ENCODE results near the gene SOD2. TPM values are rescaled to one million over a fixed set of nuclear protein-coding genes. Genes with fewer than 3 reads are reported as not detected.
A peak's percentile ranks its signal among the peaks of the same experiment; 100 is the strongest.

The SOD2 gene
- total RNA-seq, 1 donor from 2014 or later = 41.3 TPM

- Mint-ChIP-seq H3K27me3 (ENCODE audit: unreplicated experiment) (no peaks in the 10 kb centered on the region), H3K27ac (ENCODE audit: unreplicated experiment) (no peak overlapping the region), H3K9me3 (ENCODE audit: unreplicated experiment) (no peaks in the 10 kb centered on the region), H3K36me3 (ENCODE audit: low read depth, unreplicated experiment) (peaks cover 7% of the 10 kb centered on the region), H3K4me1 (ENCODE audit: unreplicated experiment) (peaks cover 19% of the 10 kb centered on the region), H3K4me3 (ENCODE audit: unreplicated experiment) (peak overlapping the region; percentile 11)
- TF ChIP-seq CTCF (IDR thresholded peaks at IDR 0.05; ENCODE audit: unreplicated experiment) = no peak
- DNase-seq (ENCODE audit: low spot score) = no peak
Measured at GRCh38 chr6:159730332-159730676, 37.3 kb upstream of the SOD2 start.

- no peak for DNase-seq (ENCODE audit: low spot score)
- no peaks in the 10 kb centered on the region for H3K9me3 Mint-ChIP-seq (ENCODE audit: unreplicated experiment)
Measured at GRCh38 chr6:159729598-159730331, 36.7 kb upstream of the SOD2 start.

GRCh38 chr6:159728531-159728964 is 35.5 kb upstream of the SOD2 start:
- Mint-ChIP-seq H3K36me3 (ENCODE audit: low read depth, unreplicated experiment) (peaks cover 11% of the 10 kb centered on the region), H3K4me3 (ENCODE audit: unreplicated experiment) (peak overlapping the region; percentile 96), H3K9me3 (ENCODE audit: unreplicated experiment) (no peaks in the 10 kb centered on the region), H3K4me1 (ENCODE audit: unreplicated experiment) (peaks cover 19% of the 10 kb centered on the region), H3K27ac (ENCODE audit: unreplicated experiment) (peak overlapping the region; percentile 91), H3K27me3 (ENCODE audit: unreplicated experiment) (no peaks in the 10 kb centered on the region)
- no peak for DNase-seq (ENCODE audit: low spot score)
- TF ChIP-seq CTCF (IDR thresholded peaks at IDR 0.05; ENCODE audit: unreplicated experiment) = no peak

More at GRCh38 chr6:159729598-159730331, 36.7 kb upstream of the SOD2 start:
- H3K27me3 Mint-ChIP-seq (ENCODE audit: unreplicated experiment) = no peaks in the 10 kb centered on the region
- TF ChIP-seq CTCF (IDR thresholded peaks at IDR 0.05; ENCODE audit: unreplicated experiment) = no peak
- peak overlapping the region; percentile 32 for H3K27ac Mint-ChIP-seq (ENCODE audit: unreplicated experiment)
- H3K36me3 Mint-ChIP-seq (ENCODE audit: low read depth, unreplicated experiment) = peaks cover 7% of the 10 kb centered on the region
- H3K4me1 Mint-ChIP-seq (ENCODE audit: unreplicated experiment) = peaks cover 19% of the 10 kb centered on the region
- H3K4me3 Mint-ChIP-seq (ENCODE audit: unreplicated experiment) = no peak overlapping the region

GRCh38 chr6:159727717-159728445 is 34.8 kb upstream of the SOD2 start:
- Mint-ChIP-seq H3K4me3 (ENCODE audit: unreplicated experiment) (peak overlapping the region; percentile 96), H3K27ac (ENCODE audit: unreplicated experiment) (peak overlapping the region; percentile 91), H3K4me1 (ENCODE audit: unreplicated experiment) (peaks cover 19% of the 10 kb centered on the region), H3K9me3 (ENCODE audit: unreplicated experiment) (peaks cover 5% of the 10 kb centered on the region), H3K27me3 (ENCODE audit: unreplicated experiment) (no peaks in the 10 kb centered on the region), H3K36me3 (ENCODE audit: low read depth, unreplicated experiment) (peaks cover 16% of the 10 kb centered on the region)
- TF ChIP-seq CTCF (IDR thresholded peaks at IDR 0.05; ENCODE audit: unreplicated experiment) = no peak
- DNase-seq (ENCODE audit: low spot score) = peak; percentile 56

Data from endothelial cell (in vitro differentiated cells).